ENCODE data around the gene PAMR1.

DNA sequence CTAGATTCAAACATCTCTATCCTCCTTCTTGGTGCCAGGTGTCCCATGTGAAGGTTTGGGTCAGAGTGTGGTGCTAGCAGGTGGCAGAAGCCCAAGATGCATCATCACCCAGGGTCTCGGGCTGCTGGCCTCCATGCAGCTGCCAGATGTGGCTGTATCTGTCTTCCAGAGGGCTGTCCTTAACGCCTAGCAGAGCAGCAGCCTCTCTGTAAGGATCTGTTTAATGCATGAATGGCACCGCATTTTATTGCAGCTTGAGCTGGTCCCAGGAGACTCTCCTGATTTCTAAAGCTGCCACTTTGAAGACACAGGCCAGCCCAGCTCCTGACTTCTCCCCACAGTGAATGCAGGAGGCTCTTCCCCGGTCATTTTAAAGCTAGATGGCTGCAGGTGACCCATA, 132.3 kb downstream of the PAMR1 start:
- TF ChIP-seq, protein P1, sequence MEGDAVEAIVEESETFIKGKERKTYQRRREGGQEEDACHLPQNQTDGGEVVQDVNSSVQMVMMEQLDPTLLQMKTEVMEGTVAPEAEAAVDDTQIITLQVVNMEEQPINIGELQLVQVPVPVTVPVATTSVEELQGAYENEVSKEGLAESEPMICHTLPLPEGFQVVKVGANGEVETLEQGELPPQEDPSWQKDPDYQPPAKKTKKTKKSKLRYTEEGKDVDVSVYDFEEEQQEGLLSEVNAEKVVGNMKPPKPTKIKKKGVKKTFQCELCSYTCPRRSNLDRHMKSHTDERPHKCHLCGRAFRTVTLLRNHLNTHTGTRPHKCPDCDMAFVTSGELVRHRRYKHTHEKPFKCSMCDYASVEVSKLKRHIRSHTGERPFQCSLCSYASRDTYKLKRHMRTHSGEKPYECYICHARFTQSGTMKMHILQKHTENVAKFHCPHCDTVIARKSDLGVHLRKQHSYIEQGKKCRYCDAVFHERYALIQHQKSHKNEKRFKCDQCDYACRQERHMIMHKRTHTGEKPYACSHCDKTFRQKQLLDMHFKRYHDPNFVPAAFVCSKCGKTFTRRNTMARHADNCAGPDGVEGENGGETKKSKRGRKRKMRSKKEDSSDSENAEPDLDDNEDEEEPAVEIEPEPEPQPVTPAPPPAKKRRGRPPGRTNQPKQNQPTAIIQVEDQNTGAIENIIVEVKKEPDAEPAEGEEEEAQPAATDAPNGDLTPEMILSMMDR (conservative IDR thresholded peaks at IDR 0.05 in 1 of 2, IDR thresholded peaks at IDR 0.05 in 1 of 2; ENCODE audit: low read depth in 1 of 2, low read length in 2 of 2), result no peak
- no peak for TF ChIP-seq EZH2 (IDR thresholded peaks at IDR 0.05; ENCODE audit: low read length, missing control alignments)

Data from fibroblast of lung (primary cell).